H1 (cell line): ENCODE data around the gene ABHD18. TPM values are rescaled to one million over a fixed set of nuclear protein-coding genes. Genes with fewer than 3 reads are reported as not detected.

Experiments
- CTCF ChIA-PET: fragments of 300-600 bp; sonication (Branson Sonifier 250); formaldehyde crosslinking; loops from one replicate; lab custom pipeline; 2021; ENCODE audit not compliant: partially characterized antibody; lab: Charles Lee
- POLR2A ChIA-PET: fragments of 300-600 bp; sonication (Branson Sonifier 250); formaldehyde crosslinking; loops from one replicate; lab custom pipeline; 2021; ENCODE audit warnings: inconsistent platforms; ENCODE audit not compliant: partially characterized antibody; lab: Charles Lee
- DNase-seq, 2 experiments: peaks; one replicate each; pipeline versions ENCODE4 v3.0.0 to v3.0.0-alpha.2; 2010 to 2022; ENCODE audit warnings: low spot score in 2 of 2, low read depth in 1 of 2, mixed read lengths in 1 of 2
- FAIRE-seq: peaks from 2 replicates; lab custom pipeline; 2011; peaks lifted over from hg19 to GRCh38; lab: Jason Lieb, UNC
- H2AFZ ChIP-seq: 2 replicates; pipeline ENCODE4 v1.8.1; 2012; ENCODE audit warnings: low read length, inconsistent platforms
- H2AK5ac ChIP-seq: 2 replicates; pipeline ENCODE4 v1.6.1; 2013; ENCODE audit warnings: low read depth, low read length
- H2BK120ac ChIP-seq: replicated peaks from 2 replicates; pipeline ENCODE3; 2013; ENCODE audit warnings: low read depth, low read length, inconsistent platforms
- H2BK12ac ChIP-seq: 2 replicates; pipeline ENCODE4 v1.6.1; 2013; ENCODE audit warnings: low read depth, low read length
- H2BK15ac ChIP-seq: 2 replicates; pipeline ENCODE4 v1.6.1; 2013; ENCODE audit warnings: low read length
- H2BK20ac ChIP-seq: 2 replicates; pipeline ENCODE4 v1.6.1; 2013; ENCODE audit warnings: low read length
- H2BK5ac ChIP-seq: 2 replicates; pipeline ENCODE4 v1.6.1; 2013; ENCODE audit warnings: low read depth, low read length
- H3K14ac ChIP-seq: 2 replicates; pipeline ENCODE4 v1.6.1; 2013; ENCODE audit warnings: inconsistent platforms; ENCODE audit not compliant: insufficient read length
- H3K18ac ChIP-seq: 2 replicates; pipeline ENCODE4 v1.6.1; 2013; ENCODE audit warnings: low read length; ENCODE audit errors: extremely low read depth
- H3K23ac ChIP-seq: 2 replicates; pipeline ENCODE4 v1.6.1; 2013; ENCODE audit warnings: inconsistent platforms; ENCODE audit not compliant: insufficient read length
- H3K23me2 ChIP-seq: 2 replicates; pipeline ENCODE4 v1.6.1; 2013; ENCODE audit warnings: low read depth, low read length
- H3K27ac ChIP-seq: 2 replicates; pipeline ENCODE4 v1.6.1; 2011; ENCODE audit warnings: low read depth, low read length, inconsistent platforms
- H3K27me3 ChIP-seq, 4 experiments: replicated peaks in 1 of 4; 1 replicate in 1 of 4; 2 replicates in 3 of 4; pipeline versions ENCODE4 v1.6.1 to v1.8.1; 2011 to 2013; ENCODE audit warnings: low read length in 3 of 4, mild to moderate bottlenecking in 3 of 4, inconsistent platforms in 2 of 4, mixed read lengths in 2 of 4, moderate library complexity in 1 of 4; ENCODE audit not compliant: control insufficient read depth in 3 of 4, insufficient read depth in 3 of 4; ENCODE audit errors: extremely low read depth in 1 of 4
- H3K36me3 ChIP-seq, 4 experiments: 2 replicates each; pipeline versions ENCODE4 v1.6.1 to v1.8.1; 2011 to 2013; ENCODE audit warnings: mild to moderate bottlenecking in 4 of 4, low read length in 3 of 4, moderate library complexity in 2 of 4, control low read depth in 1 of 4, inconsistent platforms in 1 of 4; ENCODE audit not compliant: insufficient read depth in 4 of 4, control insufficient read depth in 2 of 4
- H3K4ac ChIP-seq: replicated peaks from 2 replicates; pipeline ENCODE3; 2013; ENCODE audit warnings: low read length, low read depth, mixed read lengths, inconsistent platforms; ENCODE audit not compliant: insufficient read length
- H3K4me1 ChIP-seq, 4 experiments: replicated peaks in 1 of 4; 1 replicate in 1 of 4; 2 replicates in 3 of 4; pipeline versions ENCODE4 v1.6.1 to v1.8.1; 2011 to 2013; ENCODE audit warnings: low read length in 3 of 4, inconsistent platforms in 2 of 4, mixed read lengths in 1 of 4; ENCODE audit not compliant: insufficient read depth in 4 of 4, control insufficient read depth in 3 of 4
- H3K4me2 ChIP-seq, 2 experiments: 2 replicates each; pipeline versions ENCODE4 v1.6.1 to v1.8.1; 2011 to 2013; ENCODE audit warnings: low read depth in 2 of 2, low read length in 2 of 2, control low read depth in 1 of 2, inconsistent platforms in 1 of 2, mild to moderate bottlenecking in 1 of 2; ENCODE audit not compliant: insufficient read depth in 1 of 2
- H3K4me3 ChIP-seq, 4 experiments: fragments of 200-600, 300-600 bp in 1 of 4; sonication (generic), shearing (Covaris generic), sonication (Bioruptor Twin) in 1 of 4; 2 replicates each; pipeline versions ENCODE4 v1.5.1 to v1.8.1; 2011 to 2016; ENCODE audit warnings: low read length in 4 of 4, low read depth in 3 of 4, control low read depth in 2 of 4, inconsistent platforms in 2 of 4, mild to moderate bottlenecking in 2 of 4, mixed read lengths in 1 of 4, moderate library complexity in 1 of 4; ENCODE audit not compliant: insufficient read depth in 2 of 4; ENCODE audit errors: extremely low read depth in 1 of 4
- H3K56ac ChIP-seq: replicated peaks from 2 replicates; pipeline ENCODE3; 2013; ENCODE audit warnings: low read depth, mild to moderate bottlenecking, mixed read lengths, low read length, inconsistent platforms; ENCODE audit not compliant: insufficient read length
- H3K79me1 ChIP-seq: 2 replicates; pipeline ENCODE4 v1.6.1; 2013; ENCODE audit warnings: low read depth, low read length, control low read depth
- H3K79me2 ChIP-seq, 2 experiments: 2 replicates each; pipeline versions ENCODE4 v1.6.1 to v1.8.1; 2012 to 2013; ENCODE audit warnings: low read length in 2 of 2, mild to moderate bottlenecking in 2 of 2, inconsistent platforms in 1 of 2; ENCODE audit not compliant: insufficient read depth in 2 of 2, control insufficient read depth in 1 of 2
- H3K9ac ChIP-seq, 4 experiments: replicated peaks in 1 of 4; 1 replicate in 1 of 4; 2 replicates in 3 of 4; pipeline versions ENCODE4 v1.6.1 to v1.8.1; 2011 to 2013; ENCODE audit warnings: low read depth in 3 of 4, low read length in 3 of 4, control low read depth in 2 of 4, mild to moderate bottlenecking in 2 of 4, moderate library complexity in 2 of 4, inconsistent platforms in 1 of 4; ENCODE audit errors: extremely low read depth in 1 of 4
- H3K9me3 ChIP-seq, 2 experiments: 2 replicates each; pipeline versions ENCODE4 v1.6.1 to v1.8.1; 2012 to 2013; ENCODE audit warnings: mild to moderate bottlenecking in 2 of 2, moderate library complexity in 2 of 2, control low read depth in 1 of 2, inconsistent platforms in 1 of 2, low read depth in 1 of 2, low read length in 1 of 2, mixed read lengths in 1 of 2; ENCODE audit not compliant: insufficient read depth in 2 of 2
- H4K20me1 ChIP-seq, 2 experiments: replicated peaks in 1 of 2; 2 replicates each; pipeline versions ENCODE3 to v1.8.1; 2011 to 2013; ENCODE audit warnings: inconsistent platforms in 2 of 2, low read length in 2 of 2, mild to moderate bottlenecking in 1 of 2; ENCODE audit not compliant: insufficient read depth in 2 of 2, control insufficient read depth in 1 of 2
- H4K5ac ChIP-seq: 2 replicates; pipeline ENCODE4 v1.6.1; 2013; ENCODE audit warnings: low read length, low read depth, mixed read lengths, inconsistent platforms; ENCODE audit not compliant: insufficient read length
- H4K8ac ChIP-seq: 2 replicates; pipeline ENCODE4 v1.8.0; 2013; ENCODE audit warnings: mild to moderate bottlenecking, moderate library complexity, low read length, inconsistent platforms; ENCODE audit not compliant: insufficient read depth; ENCODE audit errors: extremely low read depth
- H4K91ac ChIP-seq: replicated peaks from 2 replicates; pipeline ENCODE3; 2013; ENCODE audit warnings: low read length, mixed read lengths, inconsistent platforms; ENCODE audit not compliant: insufficient read length
- ATF3 ChIP-seq: IDR thresholded peaks from 2 replicates; pipeline ENCODE4 v1.6.1; 2011; ENCODE audit warnings: low read depth, mild to moderate bottlenecking, low read length; ENCODE audit not compliant: insufficient read depth
- BRCA1 ChIP-seq: IDR thresholded peaks from 2 replicates; pipeline ENCODE4 v1.6.1; 2012; ENCODE audit warnings: low read depth, low read length, improper control_type of control experiment
- GTF2F1 ChIP-seq: IDR thresholded peaks from 2 replicates; pipeline ENCODE4 v1.6.1; 2012; ENCODE audit warnings: low read depth, low read length, improper control_type of control experiment, borderline replicate concordance
- KDM1A ChIP-seq: fragments of 200-600, 300-600 bp; sonication (generic); IDR thresholded peaks from 2 replicates; pipeline ENCODE4 v1.7.1; 2016; ENCODE audit warnings: mild to moderate bottlenecking, low read length, borderline replicate concordance
- PHF8 ChIP-seq: fragments of 200-600 bp; sonication (generic); conservative IDR thresholded peaks from 2 replicates; pipeline ENCODE4 v1.7.1; 2012; ENCODE audit warnings: low read depth, mild to moderate bottlenecking, inconsistent platforms, low read length, moderate library complexity
- POLR2A ChIP-seq, 2 experiments: IDR thresholded peaks; 1 replicate in 1 of 2; 2 replicates in 1 of 2; pipeline ENCODE4 v1.6.1; 2011; ENCODE audit warnings: low read depth in 2 of 2, low read length in 2 of 2, mild to moderate bottlenecking in 2 of 2; ENCODE audit errors: control extremely low read depth in 1 of 2
- RXRA ChIP-seq: IDR thresholded peaks from 2 replicates; pipeline ENCODE4 v1.6.1; 2011; ENCODE audit warnings: low read depth, mild to moderate bottlenecking, low read length, moderate library complexity; ENCODE audit not compliant: insufficient read depth
- TAF1 ChIP-seq: IDR thresholded peaks from 2 replicates; pipeline ENCODE4 v1.6.1; 2011; ENCODE audit warnings: mild to moderate bottlenecking, low read depth, low read length
- TEAD4 ChIP-seq: IDR thresholded peaks from 2 replicates; pipeline ENCODE4 v1.6.1; 2012; ENCODE audit warnings: low read depth, low read length, inconsistent platforms, mixed read lengths
- ZNF274 ChIP-seq: IDR thresholded peaks from 2 replicates; pipeline ENCODE4 v1.7.0; 2012; ENCODE audit warnings: low read length, borderline replicate concordance; ENCODE audit errors: extremely low read depth
- WGBS, 2 experiments: shearing (Covaris generic) in 1 of 2; methylation state at CpG; one replicate each; pipeline versions ENCODE4 v1.1.6 to v1.1.7; 2013 to 2015; ENCODE audit warnings: low lambda C conversion rate in 2 of 2, mixed read lengths in 2 of 2, inconsistent platforms in 1 of 2, low coverage in 1 of 2, missing lambda C conversion rate in 1 of 2; ENCODE audit not compliant: insufficient replicate concordance in 2 of 2, insufficient coverage in 1 of 2, insufficient read length in 1 of 2; ENCODE audit errors: extremely low coverage in 1 of 2, missing lambda C conversion rate in 1 of 2; 5-methylcytosine and 5-hydroxymethylcytosine counted together
- polyA plus RNA-seq, 7 experiments: library from polyadenylated mRNA; depleted of rRNA in 3 of 7; stranded (reverse) in 5 of 7; unstranded in 2 of 7; fragments of >200 nt in 5 of 7; fragments of 200-250 nt in 2 of 7; gene quantifications; 1 replicate in 5 of 7; 2 replicates in 1 of 7; 4 replicates in 1 of 7; pipeline versions ENCODE4 v1.2.1 to v1.2.3, GENCODE V29; 2011 to 2013; ENCODE audit warnings: missing spikeins in 2 of 7, mixed read lengths in 2 of 7
- total RNA-seq: library from RNA; stranded (reverse); fragmentation: NEBNext Ultra II Directional; extraction: Animal tissue kit (Norgen Biotek cat#: 25700); gene quantifications from 2 replicates; pipeline ENCODE4 v1.2.1, GENCODE V29; 2021
- TF ChIP-seq, protein P1 (sequence below): IDR thresholded peaks from 2 replicates; pipeline ENCODE4 v1.6.1; 2011; ENCODE audit warnings: low read length, improper control_type of control experiment

Gene ABHD18
- total and polyA plus RNA-seq, 2 of the 8 experiments (the other 6 are each of a cell fraction or from before 2014, with no cell fraction given): 2.7 to 17.0 TPM

- no peaks in the 10 kb centered on the region for H3K79me2 ChIP-seq
- no peak for TF ChIP-seq RXRA
- TF ChIP-seq PHF8: no peak
- TF ChIP-seq KDM1A: no peak
- TF ChIP-seq BRCA1: no peak
- TF ChIP-seq ZNF274: no peak
- TF ChIP-seq POLR2A (IDR thresholded peaks at IDR 0.05; ENCODE audit: control extremely low read depth in 1 of 2, low read depth in 2 of 2, low read length in 2 of 2): no peak
- TF ChIP-seq, protein P1, sequence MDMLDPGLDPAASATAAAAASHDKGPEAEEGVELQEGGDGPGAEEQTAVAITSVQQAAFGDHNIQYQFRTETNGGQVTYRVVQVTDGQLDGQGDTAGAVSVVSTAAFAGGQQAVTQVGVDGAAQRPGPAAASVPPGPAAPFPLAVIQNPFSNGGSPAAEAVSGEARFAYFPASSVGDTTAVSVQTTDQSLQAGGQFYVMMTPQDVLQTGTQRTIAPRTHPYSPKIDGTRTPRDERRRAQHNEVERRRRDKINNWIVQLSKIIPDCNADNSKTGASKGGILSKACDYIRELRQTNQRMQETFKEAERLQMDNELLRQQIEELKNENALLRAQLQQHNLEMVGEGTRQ: no peak
- TF ChIP-seq ATF3: no peak
- TF ChIP-seq GTF2F1: no peak
- no peak for TF ChIP-seq TEAD4
- no peak for TF ChIP-seq TAF1
- 79% methylated on average over 3 of the region's 3 CpGs; no CpG with 5 or more reads in 1 of the 2 experiments for WGBS, 2 experiments
- no peak overlapping the region for H4K5ac ChIP-seq
- no peaks in the 10 kb centered on the region for H3K23me2 ChIP-seq
- H2BK5ac ChIP-seq: no peak overlapping the region
- H3K9ac ChIP-seq: no peak overlapping the region
- no peak overlapping the region for H2AK5ac ChIP-seq
- no peak overlapping the region for H2BK120ac ChIP-seq
- FAIRE-seq (no peak), DNase-seq (no peak)
- ChIA-PET POLR2A (interaction anchor here (1.2 to 1.6 kb wide), 2 partner anchors 18 to 66 kb away, joined by 3 to 5 read pairs; partner anchors contain the start of genes ABHD18 and MFSD8), CTCF (interaction anchor here (0.7 to 1.3 kb wide), 4 partner anchors 11 to 714 kb away, joined by 3 to 4 read pairs (median 3); no protein-coding TSS in a partner anchor)
- H3K27ac ChIP-seq: no peak overlapping the region
- H2BK15ac ChIP-seq: no peak overlapping the region
- no peak overlapping the region for H3K14ac ChIP-seq
- H3K4me3 ChIP-seq: no peak overlapping the region
- H3K9me3 ChIP-seq: no peaks in the 10 kb centered on the region
- H2BK12ac ChIP-seq: no peak overlapping the region
- H3K23ac ChIP-seq: no peak overlapping the region
- no peak overlapping the region for H3K4me2 ChIP-seq
- H3K36me3 ChIP-seq: peaks cover 0 to 10% (median 1%) of the 10 kb centered on the region in 4 experiments; a peak in 2 of 8 replicates
- H3K4ac ChIP-seq: no peak overlapping the region
- H4K20me1 ChIP-seq: no peaks in the 10 kb centered on the region
- H3K4me1 ChIP-seq: no peaks in the 10 kb centered on the region
- no peaks in the 10 kb centered on the region for H3K27me3 ChIP-seq
- no peak overlapping the region for H3K56ac ChIP-seq
- H4K8ac ChIP-seq: no peak overlapping the region
- no peak overlapping the region for H4K91ac ChIP-seq
- H2AFZ ChIP-seq: no peak overlapping the region
- no peak overlapping the region for H2BK20ac ChIP-seq
- H3K18ac ChIP-seq: no peak overlapping the region
- H3K79me1 ChIP-seq: no peaks in the 10 kb centered on the region
Observed at GRCh38 chr4:128031756-128032384, 66.7 kb downstream of the ABHD18 start.
